HG03457 (cell line): ENCODE results near the gene DAB2IP.

Experiments
- ATAC-seq: cut with Tn5 transposase; IDR thresholded peaks from one replicate; pipeline ENCODE4 v1.9.1; 2021; ENCODE audit warnings: moderate number of reproducible peaks; ENCODE audit not compliant: unreplicated experiment

Gene DAB2IP

GRCh38 chr9:121682926-121683515, 31.6 kb downstream of the DAB2IP start:
- no peak for ATAC-seq

GRCh38 chr9:121683652-121684051, 32.2 kb downstream of the DAB2IP start:
- ATAC-seq: no peak

- no peak for ATAC-seq
Measured at GRCh38 chr9:121684381-121685145, 33.1 kb downstream of the DAB2IP start.

- ATAC-seq: no peak
Measured at GRCh38 chr9:121685146-121685794, 33.8 kb downstream of the DAB2IP start.

DNA sequence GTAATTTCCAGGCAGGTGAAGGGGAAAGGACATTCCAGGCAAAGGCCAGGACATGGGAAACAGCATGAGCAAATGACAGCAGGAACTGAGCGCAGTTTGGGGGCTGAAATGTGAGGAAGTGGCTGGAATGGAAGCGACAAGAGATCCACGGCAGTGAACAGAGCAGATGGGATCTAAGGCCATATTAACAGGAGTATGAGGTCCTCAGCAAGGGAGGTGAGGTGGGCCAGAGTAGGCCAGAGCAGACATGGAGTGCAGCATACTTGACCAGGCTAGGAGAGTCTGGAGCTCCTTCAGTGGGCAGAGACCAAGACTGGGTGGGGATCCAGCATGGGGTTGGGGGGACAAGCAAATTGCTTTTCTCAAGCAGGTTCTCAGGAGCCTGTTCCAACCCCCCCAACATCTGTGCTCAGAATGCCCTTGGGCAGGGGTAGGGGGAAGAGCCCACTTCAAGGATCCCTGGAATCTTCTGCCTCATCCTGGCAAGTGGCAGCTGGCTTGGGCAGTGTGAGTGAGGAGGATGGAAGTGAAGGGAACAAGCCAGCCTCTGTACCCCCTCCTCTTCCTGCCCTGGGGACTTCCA, 34.5 kb downstream of the DAB2IP start:
- no peak for ATAC-seq

DNA sequence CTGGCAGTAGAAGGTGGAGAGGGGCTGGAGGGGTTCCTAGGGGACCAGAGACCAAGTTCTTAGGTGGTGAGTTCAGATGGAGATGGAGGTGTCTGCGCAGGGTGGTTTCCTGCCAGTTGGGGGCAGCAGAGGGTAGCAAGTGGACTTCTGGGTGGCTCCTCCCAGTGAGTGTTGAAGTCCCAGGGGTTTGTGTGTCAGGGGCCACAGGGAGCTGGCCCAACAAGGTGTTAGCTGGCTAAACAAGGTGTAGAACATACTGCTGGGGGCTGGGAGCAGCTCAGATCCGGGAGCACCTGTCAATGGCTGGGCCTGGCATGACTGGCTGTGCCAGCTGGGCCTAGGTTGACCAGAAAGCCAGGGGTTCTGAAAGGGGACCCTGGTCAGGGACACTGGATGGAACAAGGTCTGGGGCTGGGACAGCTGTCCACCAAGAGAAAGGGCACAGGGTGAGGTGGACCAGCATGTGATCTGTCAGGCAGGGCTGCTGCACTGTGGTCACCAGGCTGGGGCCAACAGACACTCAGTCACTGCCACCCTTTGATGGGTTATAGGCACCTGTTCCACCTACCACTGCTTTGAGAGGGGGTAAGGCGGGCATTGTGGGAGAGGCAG, 35.6 kb downstream of the DAB2IP start:
- ATAC-seq: no peak

GRCh38 chr9:121688146-121688680, 36.8 kb downstream of the DAB2IP start:
- ATAC-seq: no peak

- ATAC-seq: no peak
Measured at GRCh38 chr9:121688681-121689080, 37.2 kb downstream of the DAB2IP start.

GRCh38 chr9:121689461-121690157, 38.2 kb downstream of the DAB2IP start:
- no peak for ATAC-seq

DNA sequence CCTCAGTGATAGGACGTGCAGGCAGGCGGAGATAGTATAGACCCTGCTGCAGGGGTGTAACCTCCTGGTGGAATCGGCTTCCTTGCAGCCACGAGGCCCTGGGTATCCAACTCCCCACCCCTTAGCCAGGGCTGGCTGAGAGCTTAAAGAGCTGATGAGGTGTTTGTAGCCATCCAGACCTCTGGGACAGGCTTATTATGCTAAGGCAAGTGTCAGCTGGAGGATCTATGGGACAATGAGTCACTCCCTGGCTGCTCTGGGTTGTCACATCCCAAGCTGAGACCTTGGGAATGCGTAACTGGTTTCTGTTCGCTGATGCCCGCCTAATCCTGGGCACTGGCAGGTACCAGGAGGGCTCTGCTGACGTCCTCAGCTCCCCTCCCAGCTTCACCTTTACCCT, 38.9 kb downstream of the DAB2IP start:
- no peak for ATAC-seq

GRCh38 chr9:121690766-121691165, 39.3 kb downstream of the DAB2IP start:
- no peak for ATAC-seq

GRCh38 chr9:121691890-121692289, 40.5 kb downstream of the DAB2IP start:
- no peak for ATAC-seq

DNA sequence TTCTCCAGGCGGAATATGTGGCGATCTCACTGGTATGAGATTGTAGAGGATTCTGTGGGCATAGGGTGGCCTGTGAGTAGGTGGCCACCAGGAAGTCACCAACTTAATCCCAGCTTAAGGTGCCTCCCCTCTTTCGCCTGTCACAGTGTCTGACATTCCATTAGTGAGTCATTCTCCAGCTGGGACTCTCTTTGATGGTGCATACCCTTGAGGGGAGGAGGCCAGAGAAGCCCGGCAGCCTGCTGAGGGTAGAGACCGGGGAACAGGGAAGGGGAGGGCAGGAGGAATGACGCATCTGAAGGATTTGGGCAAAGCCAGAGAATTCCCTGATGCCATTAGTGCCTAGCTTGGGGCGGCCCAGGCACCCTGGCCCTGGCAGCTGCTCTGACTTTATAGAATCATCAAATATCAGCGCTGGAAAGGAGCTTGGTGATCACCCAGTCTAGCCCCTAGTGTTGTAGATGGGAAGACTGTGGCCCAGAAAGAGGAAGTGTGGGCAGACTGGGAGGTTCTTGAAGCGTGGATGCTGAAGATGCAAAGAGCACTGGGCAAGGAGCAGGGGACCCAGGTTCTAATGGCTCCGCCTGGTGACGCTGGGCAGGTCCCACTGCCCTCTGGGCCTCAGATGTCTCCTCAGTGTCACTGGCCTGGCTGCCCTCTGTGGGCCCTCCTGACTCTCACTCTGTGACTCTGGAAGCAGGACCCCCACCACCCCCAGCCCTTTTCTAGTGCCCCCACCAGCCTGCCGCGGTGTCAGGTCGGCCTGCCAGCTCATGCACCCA, 41.4 kb downstream of the DAB2IP start:
- no peak for ATAC-seq

DNA sequence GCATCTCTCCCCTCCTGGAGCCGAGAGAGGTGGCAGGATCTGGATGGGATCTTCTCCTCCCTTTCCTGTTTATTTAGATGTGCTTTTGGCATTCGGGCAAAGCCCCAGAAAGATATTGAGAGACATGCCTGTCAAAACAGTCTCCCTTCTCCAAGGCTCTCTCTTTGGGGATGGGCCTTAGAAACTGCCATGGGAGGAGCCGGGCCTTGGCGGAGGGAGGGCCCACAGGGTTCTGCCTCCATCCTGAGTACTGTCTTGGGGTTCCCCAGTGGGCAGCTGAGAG, 41.9 kb downstream of the DAB2IP start:
- ATAC-seq: no peak

DNA sequence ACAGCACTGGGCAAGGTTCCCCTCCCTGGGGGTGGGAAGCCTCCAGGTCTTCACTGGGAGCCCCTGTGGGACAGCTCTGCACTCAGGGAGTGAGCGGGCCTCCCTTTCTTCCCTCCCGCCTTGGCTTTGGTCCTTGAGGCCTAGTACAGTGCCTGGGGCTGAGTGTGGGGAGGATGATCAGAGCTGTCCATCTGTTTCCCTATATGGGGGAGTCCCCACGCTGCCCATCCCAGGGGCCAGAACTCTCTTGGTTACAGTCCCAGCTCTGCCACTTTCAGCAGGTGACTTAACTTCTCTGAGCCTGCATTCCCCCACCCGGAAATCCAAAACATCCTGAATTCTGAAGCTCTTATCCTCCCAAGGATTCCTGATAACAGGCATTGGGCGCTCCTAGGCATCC, 42.6 kb downstream of the DAB2IP start:
- ATAC-seq: no peak

GRCh38 chr9:121694600-121694999, 43.2 kb downstream of the DAB2IP start:
- no peak for ATAC-seq

- no peak for ATAC-seq
Measured at GRCh38 chr9:121696930-121697329, 45.5 kb downstream of the DAB2IP start.

DNA sequence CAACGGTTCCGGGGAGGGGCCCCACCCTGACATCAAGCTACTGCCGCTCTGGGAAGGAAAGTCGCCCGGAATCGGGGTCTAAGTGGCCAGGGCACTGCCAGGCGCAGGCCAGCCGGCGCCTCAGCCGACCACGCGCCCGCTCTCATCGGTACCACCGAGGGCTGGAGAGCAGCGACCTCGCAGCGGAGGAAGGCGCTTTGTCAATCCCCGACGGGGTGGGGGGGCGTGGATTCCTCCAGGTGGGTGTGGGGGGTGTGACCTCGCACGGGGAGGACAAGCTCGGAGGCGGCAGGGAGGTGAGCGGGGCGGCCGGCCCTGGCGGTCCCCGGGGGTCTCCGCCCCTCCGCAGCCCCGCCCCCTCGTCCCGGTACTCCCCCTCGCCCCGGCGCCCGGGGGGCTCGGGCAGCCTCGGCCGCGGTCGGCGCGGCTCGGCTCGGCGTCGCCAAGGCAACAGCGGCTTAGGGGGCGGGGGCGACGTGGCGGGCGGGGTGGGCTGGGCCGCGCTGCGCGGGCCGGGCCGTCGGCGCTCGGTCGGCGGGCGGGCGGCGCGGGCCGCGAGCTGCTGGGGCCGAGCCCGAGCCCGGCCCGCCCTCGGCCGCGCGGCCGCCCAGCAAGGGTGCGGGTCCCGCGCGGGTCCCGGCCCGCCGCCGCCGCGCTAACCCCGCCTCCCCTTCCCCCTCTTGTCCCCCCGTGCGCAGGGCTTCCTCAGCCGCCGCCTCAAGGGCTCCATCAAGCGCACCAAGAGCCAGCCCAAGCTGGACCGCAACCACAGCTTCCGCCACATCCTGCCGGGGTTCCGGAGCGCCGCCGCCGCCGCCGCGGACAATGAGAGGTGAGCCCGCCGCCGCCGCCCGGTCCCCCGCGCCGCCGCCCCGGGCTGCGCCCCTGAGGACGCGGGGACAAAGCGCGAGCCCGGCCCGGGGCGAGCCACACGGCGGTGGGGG, 47.5 kb downstream of the DAB2IP start:
- ATAC-seq: no peak

- ATAC-seq: no peak
Measured at GRCh38 chr9:121699571-121700164, 48.2 kb downstream of the DAB2IP start.
